ENCODE measurements around the gene JMJD6. TPM values are rescaled to one million over a fixed set of nuclear protein-coding genes. Genes with fewer than 3 reads are reported as not detected.

JMJD6 gene
- total RNA-seq, 1 experiment from 2014 or later = 60.0 TPM

- no TSS peak for BruUV-seq (replicated peaks)
- Histone ChIP-seq H3K4me3 (ENCODE audit: low read depth in 2 of 2, low read length in 2 of 2) (no peak overlapping the region), H3K27ac (ENCODE audit: low read length) (no peak overlapping the region), H3K9me3 (ENCODE audit: control insufficient read depth, insufficient read depth, low read depth, low read length) (no peaks in the 10 kb centered on the region), H3K27me3 (ENCODE audit: control insufficient read depth, insufficient read depth, low read length) (no peaks in the 10 kb centered on the region), H3K4me1 (ENCODE audit: control insufficient read depth, insufficient read depth, low read length) (peaks cover 18% of the 10 kb centered on the region), H3K36me3 (ENCODE audit: control insufficient read depth, insufficient read depth, low read length) (peaks cover 2% of the 10 kb centered on the region; the same call in 1 of the 2 replicates)
- CTCF ChIA-PET = no interaction called here
- TF ChIP-seq SIN3A (IDR thresholded peaks at IDR 0.05; ENCODE audit: borderline replicate concordance, insufficient read depth, low read depth, low read length) (no peak), TCF7L2 (IDR thresholded peaks at IDR 0.05; ENCODE audit: low read depth, low read length) (no peak), POLR2AphosphoS5 (IDR thresholded peaks at IDR 0.05; ENCODE audit: low read depth, low read length) (no peak), REST (IDR thresholded peaks at IDR 0.05; ENCODE audit: insufficient read depth in 1 of 2, low read depth in 2 of 2, low read length in 1 of 2) (no peak), CTCF (IDR thresholded peaks at IDR 0.05) (no peak)
- intact Hi-C loops (cut with micrococcal nuclease; ENCODE audit: unreplicated experiment) = no loop called here
- DNase-seq (ENCODE audit: low read depth, low spot score) (no peak), ATAC-seq (no peak)
- POLR2A ChIA-PET = no interaction called here
- in situ Hi-C loops (cut with HindIII; ENCODE audit: low pct_unique_long_range_greater_than_20kb, low sequenced_read_pairs) = no loop called here
These were observed 49.8 kb downstream of the JMJD6 start for GRCh38 chr17:76676629-76677028.

GRCh38 chr17:76675648-76676047 is 50.8 kb downstream of the JMJD6 start:
- Histone ChIP-seq H3K27ac (ENCODE audit: low read length) (no peak overlapping the region), H3K27me3 (ENCODE audit: control insufficient read depth, insufficient read depth, low read length) (no peaks in the 10 kb centered on the region), H3K9me3 (ENCODE audit: control insufficient read depth, insufficient read depth, low read depth, low read length) (no peaks in the 10 kb centered on the region), H3K4me1 (ENCODE audit: control insufficient read depth, insufficient read depth, low read length) (peaks cover 22% of the 10 kb centered on the region), H3K36me3 (ENCODE audit: control insufficient read depth, insufficient read depth, low read length) (peaks cover 2% of the 10 kb centered on the region; the same call in 1 of the 2 replicates), H3K4me3 (ENCODE audit: low read depth in 2 of 2, low read length in 2 of 2) (no peak overlapping the region)
- no TSS peak for BruUV-seq (replicated peaks)
- no peak for DNase-seq (ENCODE audit: low read depth, low spot score)
- ChIA-PET POLR2A (interaction anchor here (0.6 kb wide), 1 partner anchor 113 kb away, joined by 5 read pairs; no protein-coding TSS in a partner anchor), CTCF (no interaction called here)
- intact Hi-C loops (cut with micrococcal nuclease; ENCODE audit: unreplicated experiment) = no loop called here
- in situ Hi-C loops (cut with HindIII; ENCODE audit: low pct_unique_long_range_greater_than_20kb, low sequenced_read_pairs) = no loop called here
- ATAC-seq = no peak
- TF ChIP-seq POLR2AphosphoS5 (IDR thresholded peaks at IDR 0.05; ENCODE audit: low read depth, low read length) (no peak), SIN3A (IDR thresholded peaks at IDR 0.05; ENCODE audit: borderline replicate concordance, insufficient read depth, low read depth, low read length) (no peak), REST (IDR thresholded peaks at IDR 0.05; ENCODE audit: insufficient read depth in 1 of 2, low read depth in 2 of 2, low read length in 1 of 2) (no peak), CTCF (IDR thresholded peaks at IDR 0.05) (no peak), TCF7L2 (IDR thresholded peaks at IDR 0.05; ENCODE audit: low read depth, low read length) (no peak)
